Measurements from ENCODE around the gene VWA8.

VWA8 gene

DNA sequence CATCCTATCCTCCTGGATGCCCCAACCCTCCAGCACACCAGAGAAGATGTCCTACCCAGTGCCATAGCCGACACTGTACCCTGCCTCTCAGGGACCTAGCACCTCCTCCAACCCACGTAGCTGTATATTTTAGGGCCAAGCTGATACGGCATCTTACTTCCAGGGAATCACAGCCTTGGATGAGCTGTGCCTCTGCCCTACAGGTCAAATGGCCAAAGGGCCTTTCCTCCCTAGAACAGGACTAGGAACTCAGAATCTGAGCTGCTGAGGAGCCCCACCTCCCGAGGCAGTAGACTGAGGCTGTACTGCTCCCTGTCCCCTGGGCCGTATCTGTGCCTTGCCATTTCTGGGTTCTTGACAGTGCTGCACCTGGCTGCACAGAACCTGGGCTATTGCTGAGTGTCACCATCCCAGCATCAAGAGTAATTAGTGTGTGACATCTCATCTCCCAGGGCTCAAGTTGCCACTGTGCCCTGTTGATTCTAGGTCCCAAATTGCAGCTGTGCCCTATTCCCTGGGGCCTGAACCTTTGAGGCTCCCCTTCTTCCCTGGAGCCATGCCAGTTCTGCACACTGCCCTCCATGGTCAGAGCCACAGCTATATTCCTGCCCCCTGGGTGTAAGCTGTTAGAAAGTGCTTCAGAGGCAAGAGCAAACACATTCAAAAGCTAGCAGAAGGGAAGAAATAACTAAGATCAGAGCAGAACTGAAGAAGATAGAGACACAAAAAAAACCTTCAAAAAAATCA is 41.0 kb downstream of the VWA8 start:
- H3K4me3 ChIP-seq (ENCODE audit: low read depth, low read length): no peak overlapping the region
- POLR2A ChIA-PET: no interaction called here
- DNase-seq (ENCODE audit: low read depth, low spot score): no peak
- CTCF ChIA-PET: interaction anchor here (1.3 kb wide), 1 partner anchor 251 kb away, joined by 4 read pairs; no protein-coding TSS in a partner anchor
- no peak for TF ChIP-seq CTCF (IDR thresholded peaks at IDR 0.05; ENCODE audit: insufficient read depth, low read length, missing control alignments)

- ChIA-PET CTCF (interaction anchor here (1.3 kb wide), 1 partner anchor 251 kb away, joined by 4 read pairs; no protein-coding TSS in a partner anchor), POLR2A (no interaction called here)
- no peak overlapping the region for H3K4me3 ChIP-seq (ENCODE audit: low read depth, low read length)
- TF ChIP-seq CTCF (IDR thresholded peaks at IDR 0.05; ENCODE audit: insufficient read depth, low read length, missing control alignments): no peak
- no peak for DNase-seq (ENCODE audit: low read depth, low spot score)
Observed at GRCh38 chr13:41919031-41919740, 41.7 kb downstream of the VWA8 start.

DNA sequence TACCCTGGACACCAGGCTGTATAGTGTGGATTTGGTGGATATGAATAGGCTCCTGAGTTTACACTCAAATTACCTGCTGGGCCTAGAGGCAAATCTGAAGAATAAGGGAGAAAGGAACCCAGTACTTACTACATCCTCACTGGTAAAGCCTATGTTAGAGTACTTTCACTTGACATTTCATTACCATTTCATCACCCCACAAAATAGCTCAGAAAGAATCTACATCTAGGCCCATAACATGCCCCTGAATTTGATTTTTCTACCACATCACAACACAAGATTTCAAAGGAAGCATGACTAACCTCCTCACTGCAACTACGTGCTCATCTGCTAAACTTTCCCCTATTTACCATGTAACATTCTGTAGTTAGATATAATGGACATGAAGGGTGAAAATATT is 43.3 kb downstream of the VWA8 start:
- peak; percentile 76 for DNase-seq (ENCODE audit: low read depth, low spot score)
- H3K4me3 ChIP-seq (ENCODE audit: low read depth, low read length): no peak overlapping the region
- ChIA-PET CTCF (no interaction called here), POLR2A (interaction anchor here (0.7 kb wide), 1 partner anchor 14 kb away, joined by 4 read pairs; no protein-coding TSS in a partner anchor)
- no peak for TF ChIP-seq CTCF (IDR thresholded peaks at IDR 0.05; ENCODE audit: insufficient read depth, low read length, missing control alignments)

DNA sequence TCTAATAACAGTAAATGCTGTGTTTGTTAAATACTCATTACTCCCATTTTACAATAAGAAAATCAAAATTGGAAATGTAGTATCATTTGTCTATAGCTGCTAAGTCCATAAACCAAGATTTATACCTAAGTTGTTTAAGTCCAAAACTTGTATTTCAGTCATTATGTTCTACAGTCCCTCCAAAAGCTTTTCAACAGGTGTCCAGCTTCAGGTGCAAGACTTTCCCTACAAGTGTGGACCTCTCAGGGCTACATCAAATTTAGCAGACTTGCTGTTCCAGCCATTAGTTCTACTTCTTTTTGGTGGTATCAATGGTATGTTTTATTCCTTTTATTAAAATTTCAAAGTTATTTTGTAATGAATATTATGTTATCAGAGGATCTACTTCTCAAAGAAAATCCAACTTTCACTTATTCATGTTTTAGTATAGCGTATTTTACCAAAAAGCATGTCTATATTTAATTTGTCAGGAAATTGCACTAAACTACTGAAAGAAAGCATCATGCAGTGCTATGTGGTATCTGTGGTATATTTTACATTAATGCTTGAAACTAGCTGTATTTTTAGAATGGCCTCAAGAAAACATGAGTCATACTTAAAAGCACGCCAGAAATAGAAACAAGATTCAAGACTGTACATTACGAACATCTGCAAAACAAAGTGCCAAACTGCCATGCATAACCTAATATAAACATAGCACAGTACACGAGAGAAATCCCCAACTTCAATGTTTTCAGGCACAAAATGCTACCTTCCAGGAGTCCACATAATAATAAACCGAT is 44.5 kb downstream of the VWA8 start:
- ChIA-PET CTCF (interaction anchor here (1.0 to 1.6 kb wide), 3 partner anchors 10 to 250 kb away, joined by 3 to 4 read pairs (median 3); no protein-coding TSS in a partner anchor), POLR2A (interaction anchor here (1.1 kb wide), 1 partner anchor 125 kb away, joined by 3 read pairs; no protein-coding TSS in a partner anchor)
- DNase-seq (ENCODE audit: low read depth, low spot score): peak; percentile 83
- TF ChIP-seq CTCF (IDR thresholded peaks at IDR 0.05; ENCODE audit: insufficient read depth, low read length, missing control alignments): no peak
- no peak overlapping the region for H3K4me3 ChIP-seq (ENCODE audit: low read depth, low read length)

DNA sequence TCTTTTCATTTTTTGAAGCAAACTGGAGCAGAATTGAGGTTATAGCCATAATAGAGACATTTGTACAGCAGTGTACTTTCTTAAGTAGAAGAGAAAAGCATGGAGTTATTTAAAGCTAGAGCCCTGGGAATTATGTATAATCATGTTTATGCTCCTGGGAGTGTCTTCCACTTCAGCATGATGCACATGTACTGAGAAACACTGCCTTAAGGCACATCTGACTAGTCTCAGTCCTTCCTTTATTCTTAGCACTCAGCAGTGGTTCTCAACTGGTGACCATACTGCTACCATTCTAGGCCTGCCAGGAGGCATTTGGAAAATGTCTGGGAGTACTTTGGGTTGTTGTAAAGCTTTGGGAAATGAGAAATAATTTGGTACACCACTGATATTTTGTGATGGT is 45.8 kb downstream of the VWA8 start:
- peak; percentile 14 for DNase-seq (ENCODE audit: low read depth, low spot score)
- no peak for TF ChIP-seq CTCF (IDR thresholded peaks at IDR 0.05; ENCODE audit: insufficient read depth, low read length, missing control alignments)
- no peak overlapping the region for H3K4me3 ChIP-seq (ENCODE audit: low read depth, low read length)
- ChIA-PET POLR2A (no interaction called here), CTCF (interaction anchor here (1.1 kb wide), 1 partner anchor 11 kb away, joined by 4 read pairs; no protein-coding TSS in a partner anchor)

Data from AG04449 (cell line).